PC-3 (cell line): ENCODE data around the gene TMEM14C. TPM values are rescaled to one million over a fixed set of nuclear protein-coding genes. Genes with fewer than 3 reads are reported as not detected.
"Not testable (repeated sequence)": the region's sequence is repeated elsewhere in the genome, so short reads cannot be mapped to it uniquely, and the experiment has no call there.

Experiments used
- ATAC-seq: fragments of 200-7000 bp; cut with Tn5 transposase; 2 replicates; pipeline ENCODE4 v1.9.1; 2020; ENCODE audit warnings: mild to moderate bottlenecking, moderate library complexity
- BruUV-seq: library from RNA; stranded (reverse); fragments of 400-500 nt; replicated peaks from 2 replicates; lab custom pipeline; 2021; lab: Mats Ljungman, UMichigan
- CTCF ChIA-PET: fragments of 300-600 bp; sonication (Branson Sonifier 250); formaldehyde crosslinking; loops from one replicate; lab custom pipeline; 2022; ENCODE audit warnings: antibody characterized with exemption; lab: Charles Lee
- POLR2A ChIA-PET: fragments of 300-600 bp; sonication (Branson Sonifier 250); formaldehyde crosslinking; loops from one replicate; lab custom pipeline; 2022; ENCODE audit warnings: antibody characterized with exemption; ENCODE audit not compliant: unreplicated experiment; lab: Charles Lee
- DNase-seq: peaks from one replicate; pipeline ENCODE4 v3.0.0-alpha.2; 2015
- H2AFZ ChIP-seq: fragments of 300-600 bp; sonication (generic); 2 replicates; pipeline ENCODE4 v1.6.0; 2016; ENCODE audit warnings: antibody characterized with exemption, low read length
- H3F3A ChIP-seq: fragments of 300-600 bp; sonication (generic); one replicate; pipeline ENCODE4 v1.6.0; 2017; ENCODE audit warnings: antibody characterized with exemption, low read length, control low read depth, mild to moderate bottlenecking; ENCODE audit not compliant: unreplicated experiment
- H3K27ac ChIP-seq: fragments of 300-600 bp; sonication (generic); 2 replicates; pipeline ENCODE4 v1.5.1; 2016; ENCODE audit warnings: mild to moderate bottlenecking, low read length
- H3K27me3 ChIP-seq: fragments of 300-600 bp; sonication (generic); 2 replicates; pipeline ENCODE4 v1.6.1; 2016; ENCODE audit warnings: low read length, mixed read lengths
- H3K36me3 ChIP-seq: fragments of 300-600 bp; sonication (generic); 2 replicates; pipeline ENCODE4 v1.6.1; 2016; ENCODE audit warnings: low read depth, mixed run types, low read length, mixed read lengths
- H3K4me1 ChIP-seq: fragments of 300-600 bp; sonication (generic); 2 replicates; pipeline ENCODE4 v1.5.1; 2016; ENCODE audit warnings: low read length; ENCODE audit not compliant: insufficient read depth
- H3K4me2 ChIP-seq: fragments of 300-600 bp; sonication (generic); 2 replicates; pipeline ENCODE4 v1.6.0; 2016; ENCODE audit warnings: low read length
- H3K4me3 ChIP-seq: fragments of 300-600 bp; sonication (generic); 2 replicates; pipeline ENCODE4 v1.5.1; 2016; ENCODE audit warnings: mild to moderate bottlenecking, low read length, mixed read lengths
- H3K79me2 ChIP-seq: fragments of 300-600 bp; sonication (generic); 2 replicates; pipeline ENCODE4 v1.6.1; 2017; ENCODE audit warnings: low read length, mixed read lengths
- H3K9ac ChIP-seq: fragments of 300-600 bp; sonication (generic); 2 replicates; pipeline ENCODE4 v1.6.0; 2016; ENCODE audit warnings: mild to moderate bottlenecking, low read length
- H3K9me2 ChIP-seq: fragments of 300-600 bp; sonication (generic); replicated peaks from 2 replicates; pipeline ENCODE4 v1.6.1; 2016; ENCODE audit warnings: mixed run types, low read length, mixed read lengths
- H3K9me3 ChIP-seq: fragments of 300-600 bp; sonication (generic); 2 replicates; pipeline ENCODE4 v1.6.1; 2016; ENCODE audit warnings: low read length, mixed read lengths
- H4K20me1 ChIP-seq: fragments of 300-600 bp; sonication (generic); 2 replicates; pipeline ENCODE4 v1.6.1; 2016; ENCODE audit warnings: low read length, mixed read lengths
- CTCF ChIP-seq: fragments of 300-600 bp; sonication (generic); conservative IDR thresholded peaks from 2 replicates; pipeline ENCODE4 v1.5.1; 2017; ENCODE audit warnings: antibody characterized with exemption, low read depth, mild to moderate bottlenecking, low read length
- EZH2 ChIP-seq: fragments of 300-600 bp; sonication (generic); IDR thresholded peaks from one replicate; pipeline ENCODE4 v1.6.1; 2017; ENCODE audit warnings: antibody characterized with exemption, mild to moderate bottlenecking, low read length; ENCODE audit not compliant: unreplicated experiment
- EZH2phosphoT487 ChIP-seq: fragments of 300-600 bp; sonication (generic); IDR thresholded peaks from 2 replicates; pipeline ENCODE4 v1.6.1; 2018; ENCODE audit warnings: mild to moderate bottlenecking, antibody characterized with exemption, low read length, borderline replicate concordance
- intact Hi-C: fragments of 100-400 bp; cut with micrococcal nuclease; formaldehyde crosslinking; loops from 2 replicates; pipeline ENCODE4 v1.9.0; 2023
- total RNA-seq: library from RNA; depleted of rRNA; stranded (reverse); fragments of >200 nt; gene quantifications from 2 replicates; pipeline ENCODE4 v1.2.3, GENCODE V29; 2014

TMEM14C gene
- total RNA-seq, 1 experiment from 2014 or later, result 87.8 TPM

GRCh38 chr6:10750568-10750967, 27.7 kb downstream of the TMEM14C start:
- intact Hi-C loops, H2AFZ ChIP-seq, CTCF ChIA-PET, ATAC-seq, H3K9me3 ChIP-seq, H3K4me2 ChIP-seq, H3K9me2 ChIP-seq, H3K27me3 ChIP-seq, H3K27ac ChIP-seq, H3F3A ChIP-seq, H4K20me1 ChIP-seq, H3K4me3 ChIP-seq, H3K9ac ChIP-seq, DNase-seq, BruUV-seq: not testable (repeated sequence)
- Histone ChIP-seq H3K36me3 (peaks cover 11% of the 10 kb centered on the region), H3K4me1 (peaks cover 25% of the 10 kb centered on the region), H3K79me2 (peaks cover 72% of the 10 kb centered on the region)
- POLR2A ChIA-PET, result interaction anchor here (0.6 kb wide), 1 partner anchor 95 kb away, joined by 3 read pairs; no protein-coding TSS in a partner anchor

- POLR2A ChIA-PET, result interaction anchor here (0.5 kb wide), 1 partner anchor 29 kb away, joined by 3 read pairs; the partner anchor contains the start of gene TMEM14C
- H3K4me2 ChIP-seq, ATAC-seq, DNase-seq, H3K9ac ChIP-seq, H3K9me3 ChIP-seq, H3K27ac ChIP-seq, BruUV-seq, H4K20me1 ChIP-seq, H3K27me3 ChIP-seq, H2AFZ ChIP-seq, H3F3A ChIP-seq, CTCF ChIA-PET, H3K9me2 ChIP-seq, H3K4me3 ChIP-seq, intact Hi-C loops: not testable (repeated sequence)
- Histone ChIP-seq H3K36me3 (peaks cover 21% of the 10 kb centered on the region), H3K79me2 (peaks cover 81% of the 10 kb centered on the region), H3K4me1 (peaks cover 21% of the 10 kb centered on the region)
Observed at GRCh38 chr6:10751757-10752156, 28.9 kb downstream of the TMEM14C start.

- Histone ChIP-seq H3K4me2 (no peak overlapping the region), H3K4me1 (peaks cover 29% of the 10 kb centered on the region), H3K36me3 (peaks cover 35% of the 10 kb centered on the region), H3K79me2 (peaks cover 53% of the 10 kb centered on the region), H3F3A (peaks cover 5% of the 10 kb centered on the region), H3K9me2 (no peaks in the 10 kb centered on the region), H4K20me1 (no peaks in the 10 kb centered on the region), H3K4me3 (no peak overlapping the region), H3K9ac (no peak overlapping the region), H2AFZ (no peak overlapping the region), H3K9me3 (no peaks in the 10 kb centered on the region), H3K27ac (no peak overlapping the region), H3K27me3 (no peaks in the 10 kb centered on the region)
- ChIA-PET CTCF (interaction anchor here (0.7 kb wide), 1 partner anchor 277 kb away, joined by 3 read pairs; no protein-coding TSS in a partner anchor), POLR2A (no interaction called here)
- no peak for TF ChIP-seq EZH2phosphoT487
- no peak for TF ChIP-seq CTCF
- TF ChIP-seq EZH2, result no peak
- ATAC-seq (no peak), DNase-seq (no peak)
- no TSS peak for BruUV-seq
- intact Hi-C loops, result no loop called here
Observed at GRCh38 chr6:10756085-10756484, 33.2 kb downstream of the TMEM14C start.
